NCI-H446 (cell line): ENCODE results near the gene ATXN7L3B.

ENCODE experiments used
- DNase-seq, 2 experiments: peaks; one replicate each; lab custom pipeline; 2025; lab: John Stamatoyannopoulos, UW

The ATXN7L3B gene

GRCh38 chr12:74551291-74551690, 13.7 kb downstream of the ATXN7L3B start:
- peak in 1 of 2 experiments; percentile 60 for DNase-seq

- DNase-seq, result no peak
Measured at GRCh38 chr12:74552201-74552600, 14.6 kb downstream of the ATXN7L3B start.

- no peak for DNase-seq
Measured at GRCh38 chr12:74559728-74560127, 22.1 kb downstream of the ATXN7L3B start.

- no peak for DNase-seq
Measured at GRCh38 chr12:74563927-74564326, 26.3 kb downstream of the ATXN7L3B start.

- DNase-seq, result no peak
Measured at GRCh38 chr12:74578486-74578885, 40.9 kb downstream of the ATXN7L3B start.

- DNase-seq, result no peak
Measured at GRCh38 chr12:74579446-74579845, 41.8 kb downstream of the ATXN7L3B start.

- no peak for DNase-seq
Measured at GRCh38 chr12:74579981-74580380, 42.3 kb downstream of the ATXN7L3B start.

GRCh38 chr12:74581439-74581838, 43.8 kb downstream of the ATXN7L3B start:
- DNase-seq, result no peak

- DNase-seq, result no peak
Measured at GRCh38 chr12:74584483-74585062, 46.9 kb downstream of the ATXN7L3B start.

GRCh38 chr12:74586251-74586650, 48.6 kb downstream of the ATXN7L3B start:
- no peak for DNase-seq
